ENCODE results near the gene CAMTA1. TPM values are rescaled to one million over a fixed set of nuclear protein-coding genes. Genes with fewer than 3 reads are reported as not detected.

Gene CAMTA1
- total RNA-seq, 4 donors from 2014 or later, result 45.3 to 68.9 (median 62.0) TPM

DNA sequence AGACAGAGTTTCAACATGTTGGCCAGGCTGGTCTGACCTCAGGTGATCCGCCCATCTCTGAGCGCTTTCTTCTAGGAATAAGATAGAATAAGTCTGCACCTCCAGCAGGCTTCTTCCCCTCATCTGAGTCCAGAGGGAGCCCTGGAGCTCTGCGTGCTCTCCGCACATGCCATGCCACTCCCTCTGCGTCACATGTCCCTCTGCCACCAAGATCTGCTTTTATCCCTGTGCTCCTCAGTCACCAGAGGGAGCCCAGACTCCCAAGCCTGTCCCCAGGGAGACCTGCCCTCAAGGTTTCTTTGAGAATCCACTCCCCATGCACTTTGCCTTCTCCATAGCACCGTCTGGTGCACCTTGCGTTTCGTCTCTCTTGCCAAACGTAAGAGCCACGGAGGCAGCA lies 213.0 kb downstream of the CAMTA1 start:
- DNase-seq (ENCODE audit: low spot score), result no peak
- TF ChIP-seq, protein P1, sequence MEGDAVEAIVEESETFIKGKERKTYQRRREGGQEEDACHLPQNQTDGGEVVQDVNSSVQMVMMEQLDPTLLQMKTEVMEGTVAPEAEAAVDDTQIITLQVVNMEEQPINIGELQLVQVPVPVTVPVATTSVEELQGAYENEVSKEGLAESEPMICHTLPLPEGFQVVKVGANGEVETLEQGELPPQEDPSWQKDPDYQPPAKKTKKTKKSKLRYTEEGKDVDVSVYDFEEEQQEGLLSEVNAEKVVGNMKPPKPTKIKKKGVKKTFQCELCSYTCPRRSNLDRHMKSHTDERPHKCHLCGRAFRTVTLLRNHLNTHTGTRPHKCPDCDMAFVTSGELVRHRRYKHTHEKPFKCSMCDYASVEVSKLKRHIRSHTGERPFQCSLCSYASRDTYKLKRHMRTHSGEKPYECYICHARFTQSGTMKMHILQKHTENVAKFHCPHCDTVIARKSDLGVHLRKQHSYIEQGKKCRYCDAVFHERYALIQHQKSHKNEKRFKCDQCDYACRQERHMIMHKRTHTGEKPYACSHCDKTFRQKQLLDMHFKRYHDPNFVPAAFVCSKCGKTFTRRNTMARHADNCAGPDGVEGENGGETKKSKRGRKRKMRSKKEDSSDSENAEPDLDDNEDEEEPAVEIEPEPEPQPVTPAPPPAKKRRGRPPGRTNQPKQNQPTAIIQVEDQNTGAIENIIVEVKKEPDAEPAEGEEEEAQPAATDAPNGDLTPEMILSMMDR (IDR thresholded peaks at IDR 0.05), result no peak
- ATAC-seq (ENCODE audit: low FRiP score), result no peak

DNA sequence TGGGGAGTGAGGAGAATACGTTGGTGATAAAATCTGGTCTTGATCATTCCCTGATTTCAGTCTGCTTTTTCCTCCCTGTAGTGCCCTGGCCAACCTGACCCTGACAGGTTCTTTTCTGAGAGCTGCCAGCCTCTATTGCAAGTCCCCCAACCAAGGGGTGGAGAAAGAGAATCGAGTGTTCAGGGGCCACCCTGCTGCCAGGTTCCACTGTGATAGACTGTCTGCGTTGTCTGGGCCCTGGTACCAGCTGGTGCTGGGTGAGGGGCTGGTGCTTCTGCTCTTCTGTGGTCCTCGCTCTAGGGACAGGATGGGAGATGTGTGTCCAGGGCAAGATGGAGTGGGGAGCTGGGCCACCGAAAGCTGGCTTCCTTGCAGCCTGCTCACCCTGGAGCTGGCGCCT lies 214.6 kb downstream of the CAMTA1 start:
- TF ChIP-seq, protein P1 (IDR thresholded peaks at IDR 0.05), result no peak
- ATAC-seq (ENCODE audit: low FRiP score) (no peak), DNase-seq (ENCODE audit: low spot score) (no peak)

DNA sequence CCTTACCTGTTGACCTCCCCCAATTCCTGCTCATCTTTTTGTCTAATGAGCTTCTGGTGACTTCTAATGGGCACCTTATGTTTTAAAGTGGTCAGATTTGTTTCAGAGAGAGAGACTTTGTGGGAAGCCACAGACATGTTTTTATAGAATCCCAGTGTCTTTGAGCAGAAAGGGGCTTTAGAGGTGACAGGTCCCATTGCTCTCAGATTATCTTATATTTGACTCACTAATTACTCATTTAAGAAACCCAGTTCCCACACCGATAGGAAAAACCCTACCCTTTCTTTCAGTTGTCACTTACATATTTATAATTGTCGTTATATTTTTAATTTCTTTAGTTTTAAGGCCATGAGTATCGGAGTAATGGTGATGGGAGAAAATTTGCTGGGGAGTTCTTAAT lies 215.5 kb downstream of the CAMTA1 start:
- DNase-seq (ENCODE audit: low spot score) (no peak), ATAC-seq (ENCODE audit: low FRiP score) (no peak)
- TF ChIP-seq, protein P1 (IDR thresholded peaks at IDR 0.05), result no peak

DNA sequence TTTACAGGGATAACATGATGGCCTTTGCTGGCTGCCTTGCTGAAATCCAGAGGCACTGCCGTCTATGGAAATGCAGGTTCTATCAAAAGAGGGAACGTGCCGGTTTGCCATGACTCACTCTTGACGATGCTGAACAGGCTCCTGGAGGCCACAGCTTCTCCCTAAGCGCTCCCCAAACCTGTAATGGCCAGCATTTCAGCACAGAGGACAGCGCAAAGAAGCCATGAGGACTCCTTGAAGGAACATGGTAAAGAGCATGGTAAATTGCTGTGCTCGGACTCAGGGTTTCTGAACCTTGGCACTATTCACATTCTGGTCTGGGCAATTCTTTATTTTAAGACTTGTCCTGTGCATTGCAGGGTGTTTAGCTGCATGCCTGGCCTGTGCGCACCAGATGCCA lies 217.5 kb downstream of the CAMTA1 start:
- ATAC-seq (ENCODE audit: low FRiP score) (no peak), DNase-seq (ENCODE audit: low spot score) (no peak)
- TF ChIP-seq, protein P1 (IDR thresholded peaks at IDR 0.05), result no peak

DNA sequence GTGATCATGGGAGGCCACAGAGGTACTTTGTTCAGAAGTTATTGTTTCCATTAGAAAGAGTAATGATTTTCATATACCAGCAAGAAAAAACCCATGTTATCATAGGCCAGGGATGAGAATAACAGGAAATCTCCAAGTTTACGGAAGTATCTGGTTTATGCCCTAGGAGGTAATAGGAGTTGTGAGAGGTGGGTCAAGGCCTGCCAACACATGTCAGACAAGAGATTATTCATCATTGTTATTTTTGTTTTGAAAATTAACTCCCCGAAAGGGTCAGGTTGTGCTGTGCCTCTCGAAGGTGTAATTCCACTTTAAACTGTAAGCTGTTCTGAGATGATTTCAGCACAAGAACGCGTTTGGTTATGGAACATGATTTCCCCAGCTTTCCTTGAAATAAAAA lies 218.4 kb downstream of the CAMTA1 start:
- DNase-seq (ENCODE audit: low spot score) (no peak), ATAC-seq (ENCODE audit: low FRiP score) (no peak)
- TF ChIP-seq, protein P1 (IDR thresholded peaks at IDR 0.05), result no peak

DNA sequence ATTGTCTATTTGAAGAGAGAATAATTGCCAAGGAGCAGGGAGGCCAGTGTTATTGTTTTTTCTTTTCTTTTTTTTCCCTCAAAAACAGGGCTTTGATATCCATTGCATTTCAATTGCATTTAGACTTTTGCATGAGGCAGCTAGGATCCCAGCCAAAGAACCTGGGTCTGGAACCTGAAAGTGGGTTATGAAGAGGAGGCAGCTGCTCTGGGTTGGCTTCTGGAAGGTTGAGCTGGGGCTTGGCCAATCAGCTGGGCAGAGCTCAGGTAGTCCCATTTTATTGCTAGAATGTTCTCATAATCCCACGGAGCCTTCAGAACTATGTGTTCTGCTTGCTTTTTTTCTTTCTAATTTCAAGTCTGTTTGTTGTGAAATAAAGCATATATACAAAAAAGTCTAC lies 218.9 kb downstream of the CAMTA1 start:
- DNase-seq (ENCODE audit: low spot score), result no peak
- TF ChIP-seq, protein P1 (IDR thresholded peaks at IDR 0.05), result no peak
- no peak for ATAC-seq (ENCODE audit: low FRiP score)

DNA sequence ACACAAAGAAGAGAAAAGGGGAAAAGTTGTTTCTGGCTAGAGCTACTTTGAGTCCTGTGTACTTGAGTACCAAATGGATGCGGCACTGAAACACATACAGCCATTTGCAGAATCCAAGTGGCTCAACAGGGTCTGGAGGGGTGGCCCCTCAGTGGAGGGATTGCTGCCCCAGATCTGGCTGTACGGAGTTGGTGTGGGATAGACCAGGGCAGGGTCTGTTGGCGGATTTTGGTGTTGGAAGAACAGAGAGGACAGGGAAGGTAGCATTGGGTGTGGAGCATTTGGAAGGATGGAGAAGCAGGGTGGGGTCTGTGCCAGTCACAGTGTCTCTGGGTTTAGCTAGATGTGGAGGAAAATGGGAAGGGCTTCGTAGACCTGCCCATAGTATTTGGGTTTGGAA lies 220.5 kb downstream of the CAMTA1 start:
- no peak for ATAC-seq (ENCODE audit: low FRiP score)
- TF ChIP-seq, protein P1 (IDR thresholded peaks at IDR 0.05), result no peak
- DNase-seq (ENCODE audit: low spot score), result no peak

All from omental fat pad (tissue), 4 donors.